ENCODE data around the gene NAIF1.

NAIF1 gene

DNA sequence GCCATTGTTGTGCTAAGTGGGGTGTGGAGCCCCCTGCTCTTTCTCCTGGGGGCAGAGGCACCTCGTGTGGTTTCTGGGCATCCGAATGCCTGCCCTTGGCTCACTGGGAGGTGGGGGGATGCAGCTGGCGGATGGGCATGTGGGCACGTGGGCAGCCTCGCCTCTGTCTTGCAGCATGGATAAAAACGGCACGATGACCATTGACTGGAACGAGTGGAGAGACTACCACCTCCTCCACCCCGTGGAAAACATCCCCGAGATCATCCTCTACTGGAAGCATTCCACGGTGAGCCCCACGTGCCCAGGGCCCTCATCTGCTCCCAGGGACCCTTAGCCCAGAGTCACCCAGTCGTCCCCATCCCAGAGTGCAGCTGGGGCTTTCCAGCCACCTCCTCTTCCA is 35.1 kb upstream of the NAIF1 start:
- no peak for DNase-seq

- no peak for DNase-seq
These were observed 34.6 kb upstream of the NAIF1 start for GRCh38 chr9:128101690-128102089.

- no peak for DNase-seq
These were observed 34.1 kb upstream of the NAIF1 start for GRCh38 chr9:128101231-128101661.

GRCh38 chr9:128100581-128100980 is 33.5 kb upstream of the NAIF1 start:
- DNase-seq = no peak

GRCh38 chr9:128099932-128100491 is 32.9 kb upstream of the NAIF1 start:
- DNase-seq = peak in 1 of 2 donors; percentile 53

- no peak for DNase-seq
These were observed 32.3 kb upstream of the NAIF1 start for GRCh38 chr9:128099231-128099931.

DNA sequence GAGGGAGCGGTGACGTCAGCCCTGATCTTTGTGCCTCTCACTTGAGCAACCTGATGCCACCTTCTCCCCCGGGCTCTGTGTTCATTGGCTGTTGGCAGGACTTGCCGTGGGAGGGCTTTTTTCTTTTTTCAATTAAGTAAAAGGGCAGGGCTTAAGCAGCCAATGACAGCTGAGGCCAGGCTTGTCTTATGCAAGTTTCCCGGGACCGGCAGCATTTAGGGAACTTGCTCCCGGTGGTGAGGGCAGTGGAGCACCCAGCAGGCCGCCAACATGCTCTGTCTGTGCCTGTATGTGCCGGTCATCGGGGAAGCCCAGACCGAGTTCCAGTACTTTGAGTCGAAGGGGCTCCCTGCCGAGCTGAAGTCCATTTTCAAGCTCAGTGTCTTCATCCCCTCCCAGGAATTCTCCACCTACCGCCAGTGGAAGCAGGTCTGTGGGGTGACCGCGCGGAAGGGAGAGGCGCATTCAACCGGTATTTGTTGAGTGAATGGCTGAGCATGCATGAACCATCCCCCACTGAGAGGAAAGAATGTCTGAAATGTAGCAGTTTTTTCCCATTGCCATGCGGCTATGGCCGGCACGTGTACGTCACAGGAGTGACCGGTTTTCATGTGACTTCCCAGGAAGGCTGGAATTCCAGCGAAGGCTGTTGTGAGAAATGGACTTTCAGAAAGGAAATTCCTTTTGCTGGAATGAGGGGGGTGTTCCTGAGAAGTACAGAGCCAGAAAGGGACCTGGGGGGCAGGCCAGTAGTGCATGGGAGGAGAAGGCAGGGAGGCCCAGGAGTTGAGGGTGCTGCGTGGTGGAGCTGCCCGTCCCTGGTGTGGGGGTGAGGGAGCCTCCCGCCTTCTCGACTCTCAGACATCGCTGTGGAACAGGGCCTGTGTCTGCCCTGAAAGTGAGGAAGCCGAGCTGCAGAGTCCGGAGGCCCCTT is 31.4 kb upstream of the NAIF1 start:
- DNase-seq = peak; percentile 95 to 99

GRCh38 chr9:128097543-128098296 is 30.6 kb upstream of the NAIF1 start:
- peak in 1 of 2 donors; percentile 69 for DNase-seq

- DNase-seq = peak; percentile 53 to 62
These were observed 29.8 kb upstream of the NAIF1 start for GRCh38 chr9:128096616-128097536.

- no peak for DNase-seq
These were observed 27.9 kb upstream of the NAIF1 start for GRCh38 chr9:128094950-128095544.

- peak; percentile 94 to 98 for DNase-seq
These were observed 27.2 kb upstream of the NAIF1 start for GRCh38 chr9:128094166-128094949.

DNA sequence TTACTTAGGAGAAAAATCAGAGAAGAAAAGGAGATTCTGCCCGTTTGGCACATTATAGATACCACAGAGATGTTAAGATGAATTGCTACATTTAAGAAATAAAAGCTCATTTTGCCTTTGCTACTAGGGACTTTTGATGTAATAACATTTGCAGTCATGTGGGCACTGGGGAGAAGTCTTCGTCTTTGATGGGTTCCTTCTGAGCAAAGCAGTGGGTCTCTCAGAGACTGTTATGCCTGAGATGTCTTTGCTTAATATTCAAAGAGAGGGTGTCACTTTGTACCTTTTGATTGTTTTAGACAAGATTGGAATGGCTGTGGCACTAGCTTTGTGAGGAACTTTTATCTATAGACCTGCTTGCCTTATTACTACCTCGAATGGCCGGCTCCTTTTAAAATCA is 25.9 kb upstream of the NAIF1 start:
- no peak for DNase-seq

GRCh38 chr9:128092199-128092977 is 25.3 kb upstream of the NAIF1 start:
- no peak for DNase-seq

- no peak for DNase-seq
These were observed 24.5 kb upstream of the NAIF1 start for GRCh38 chr9:128091571-128091970.

DNA sequence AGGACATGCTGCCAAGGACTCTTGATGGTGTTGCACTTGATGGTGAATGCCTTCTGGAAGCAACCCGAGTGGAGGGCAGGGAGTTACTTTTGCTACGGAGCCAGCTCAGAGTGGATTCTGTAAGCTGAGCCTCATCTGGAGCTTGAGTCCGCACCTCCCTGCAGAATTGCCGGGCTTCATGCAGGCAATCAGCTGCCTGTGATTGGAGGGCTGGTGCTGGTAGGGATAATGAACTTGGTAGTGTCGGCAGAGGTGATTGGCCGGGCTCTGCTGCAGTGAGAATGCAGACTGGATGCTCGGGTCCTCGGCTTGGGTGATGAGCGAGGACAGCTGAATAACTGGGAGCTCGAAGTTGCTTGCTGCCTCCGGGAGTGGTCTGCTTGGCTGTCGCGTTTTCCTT is 24.0 kb upstream of the NAIF1 start:
- no peak for DNase-seq

- DNase-seq = no peak
These were observed 22.2 kb upstream of the NAIF1 start for GRCh38 chr9:128089299-128089698.

- no peak for DNase-seq
These were observed 21.3 kb upstream of the NAIF1 start for GRCh38 chr9:128088253-128088945.

DNA sequence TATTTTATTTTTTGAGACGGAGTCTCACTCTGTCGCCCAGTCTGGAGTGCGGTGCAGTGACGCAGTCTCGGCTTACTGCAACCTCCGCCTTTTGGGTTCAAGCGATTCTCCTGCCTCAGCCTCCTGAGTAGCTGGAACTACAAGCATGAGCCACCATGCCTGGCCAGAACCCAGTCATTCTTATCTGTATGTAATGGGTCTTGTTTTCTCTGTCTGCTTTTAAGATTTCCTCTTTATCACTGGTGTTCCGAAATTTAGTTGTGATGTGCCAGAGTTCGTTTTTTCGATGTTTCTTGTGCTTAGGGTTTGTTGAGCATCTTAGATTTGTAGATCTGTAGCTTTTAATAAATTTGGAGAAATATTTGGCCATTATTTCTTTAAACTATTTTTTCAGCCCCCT is 20.1 kb upstream of the NAIF1 start:
- DNase-seq = no peak

DNA sequence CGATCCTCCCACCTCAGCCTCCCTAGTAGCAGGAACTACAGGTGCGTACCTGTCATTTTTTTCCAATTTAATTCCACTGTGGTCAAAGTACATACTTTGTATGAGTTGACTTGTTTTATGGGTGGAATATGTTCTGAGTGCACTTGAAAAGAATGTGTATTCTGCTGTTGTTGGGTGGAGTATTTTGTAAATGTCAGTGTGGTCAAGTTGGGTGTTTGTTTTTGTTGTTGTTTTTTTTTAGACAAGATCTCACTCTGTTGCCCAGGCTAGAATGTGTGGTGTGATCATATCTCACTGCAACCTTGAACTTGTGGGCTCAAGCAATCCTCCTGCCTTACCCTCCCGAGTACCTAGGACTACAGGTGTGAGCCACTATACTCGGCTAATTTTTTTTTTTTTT is 18.8 kb upstream of the NAIF1 start:
- no peak for DNase-seq
